GM12874 (cell line): ENCODE measurements around the gene RWDD3.

Experiments
- CTCF ChIP-seq: IDR thresholded peaks from 2 replicates; pipeline ENCODE4 v1.5.1; 2011; ENCODE audit warnings: low read depth, mild to moderate bottlenecking, control low read depth, low read length, moderate library complexity; ENCODE audit not compliant: insufficient read depth

The RWDD3 gene

DNA sequence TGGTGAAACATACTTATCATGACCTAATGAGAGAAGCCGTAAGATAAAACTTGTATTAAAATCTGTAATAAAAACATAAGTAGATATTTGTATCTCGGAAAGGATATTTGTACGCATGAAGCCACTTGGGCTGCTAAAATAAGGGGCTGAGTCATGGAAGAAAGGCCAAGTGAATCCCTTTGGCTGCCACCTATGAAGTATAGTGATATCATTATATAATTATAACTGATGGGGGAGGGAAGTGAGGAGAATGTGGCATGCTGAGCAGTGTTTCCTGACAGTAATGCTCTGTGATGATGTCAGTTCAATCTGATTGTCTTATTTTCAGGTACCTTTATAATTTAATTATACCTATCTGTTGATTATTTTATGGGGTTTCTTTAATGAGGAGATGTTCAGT lies 13.6 kb downstream of the RWDD3 start:
- TF ChIP-seq CTCF = no peak

DNA sequence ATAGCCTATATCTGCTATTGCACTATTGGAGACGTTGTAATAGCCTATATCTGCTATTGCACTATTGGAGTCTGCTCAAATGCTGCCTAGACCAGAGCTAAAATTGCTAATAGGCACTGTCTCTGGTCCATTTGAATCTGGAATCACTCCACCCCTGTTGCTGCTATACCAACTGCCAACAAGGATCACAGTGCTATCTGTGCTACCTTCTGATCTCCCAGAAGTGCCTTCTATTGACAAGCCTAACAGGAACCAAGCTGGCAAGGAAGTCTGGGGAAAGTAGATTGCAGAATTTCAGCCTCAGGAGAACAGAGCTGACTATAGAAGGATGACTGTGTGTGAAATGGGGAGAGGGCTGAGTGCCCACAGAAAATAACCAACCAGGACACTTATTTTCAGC lies 15.9 kb downstream of the RWDD3 start:
- TF ChIP-seq CTCF = no peak

GRCh38 chr1:95252422-95252821 lies 18.4 kb downstream of the RWDD3 start:
- TF ChIP-seq CTCF = no peak

- no peak for TF ChIP-seq CTCF
Observed at GRCh38 chr1:95254959-95255358, 20.9 kb downstream of the RWDD3 start.

- no peak for TF ChIP-seq CTCF
Observed at GRCh38 chr1:95255826-95256225, 21.8 kb downstream of the RWDD3 start.

GRCh38 chr1:95257758-95258157 lies 23.7 kb downstream of the RWDD3 start:
- no peak for TF ChIP-seq CTCF

- no peak for TF ChIP-seq CTCF
Observed at GRCh38 chr1:95259245-95259644, 25.2 kb downstream of the RWDD3 start.

- TF ChIP-seq CTCF = no peak
Observed at GRCh38 chr1:95262913-95263312, 28.9 kb downstream of the RWDD3 start.
